PFSK-1 (cell line): ENCODE measurements around the gene FAF2.
A peak's percentile ranks its signal among the peaks of the same experiment; 100 is the strongest.

ENCODE experiments used
- FOXP2 ChIP-seq: optimal IDR thresholded peaks from 2 replicates; pipeline ENCODE3; 2011; ENCODE audit warnings: borderline replicate concordance, control low read depth, inconsistent platforms; ENCODE audit not compliant: insufficient read depth; ENCODE audit errors: extremely low read length, extremely low read depth
- POLR2AphosphoS5 ChIP-seq: IDR thresholded peaks from 2 replicates; pipeline ENCODE4 v1.6.1; 2012; ENCODE audit warnings: low read depth, mild to moderate bottlenecking, control low read depth, low read length, moderate library complexity
- REST ChIP-seq, 2 experiments: IDR thresholded peaks; 2 replicates each; pipeline versions ENCODE4 v1.6.1 to v1.8.0; 2011 to 2012; ENCODE audit warnings: low read depth in 2 of 2, low read length in 2 of 2, control low read depth in 1 of 2, inconsistent platforms in 1 of 2, mild to moderate bottlenecking in 1 of 2, moderate library complexity in 1 of 2; ENCODE audit not compliant: insufficient read depth in 1 of 2
- SIN3A ChIP-seq: IDR thresholded peaks from 2 replicates; pipeline ENCODE4 v1.6.1; 2012; ENCODE audit warnings: mild to moderate bottlenecking, low read length, moderate library complexity, borderline replicate concordance; ENCODE audit not compliant: insufficient read depth
- TAF1 ChIP-seq: IDR thresholded peaks from 2 replicates; pipeline ENCODE4 v1.6.1; 2012; ENCODE audit warnings: low read length, control low read depth, borderline replicate concordance; ENCODE audit not compliant: insufficient read depth

FAF2 gene

GRCh38 chr5:176427971-176428370 lies 20.2 kb upstream of the FAF2 start:
- TF ChIP-seq TAF1 = no peak
- TF ChIP-seq POLR2AphosphoS5 = no peak
- TF ChIP-seq FOXP2 = no peak
- no peak for TF ChIP-seq SIN3A
- no peak for TF ChIP-seq REST (IDR thresholded peaks at IDR 0.05; ENCODE audit: insufficient read depth in 1 of 2, low read depth in 2 of 2, low read length in 2 of 2)

DNA sequence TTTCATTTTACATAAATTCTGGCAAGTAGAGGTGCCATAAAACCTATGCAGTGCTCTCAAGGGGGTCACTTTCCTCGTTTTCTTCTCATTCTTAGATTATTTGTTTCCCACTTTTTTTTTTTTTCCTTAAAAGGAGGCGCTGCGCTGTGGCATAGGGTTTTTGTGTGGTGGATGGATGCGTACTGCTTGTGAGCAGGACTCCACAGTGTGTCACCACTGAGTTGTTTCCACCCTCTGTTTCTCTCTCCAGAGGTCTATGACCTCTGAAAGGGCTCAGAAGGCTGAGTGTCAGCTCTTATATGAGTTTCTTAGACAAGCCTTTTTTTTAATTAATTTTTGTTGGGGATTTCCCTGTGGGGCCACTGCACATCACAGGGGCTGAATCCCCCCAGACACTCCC lies 18.2 kb upstream of the FAF2 start:
- TF ChIP-seq FOXP2 (no peak), TAF1 (no peak), POLR2AphosphoS5 (no peak), SIN3A (no peak), REST (IDR thresholded peaks at IDR 0.05; ENCODE audit: insufficient read depth in 1 of 2, low read depth in 2 of 2, low read length in 2 of 2) (no peak)

DNA sequence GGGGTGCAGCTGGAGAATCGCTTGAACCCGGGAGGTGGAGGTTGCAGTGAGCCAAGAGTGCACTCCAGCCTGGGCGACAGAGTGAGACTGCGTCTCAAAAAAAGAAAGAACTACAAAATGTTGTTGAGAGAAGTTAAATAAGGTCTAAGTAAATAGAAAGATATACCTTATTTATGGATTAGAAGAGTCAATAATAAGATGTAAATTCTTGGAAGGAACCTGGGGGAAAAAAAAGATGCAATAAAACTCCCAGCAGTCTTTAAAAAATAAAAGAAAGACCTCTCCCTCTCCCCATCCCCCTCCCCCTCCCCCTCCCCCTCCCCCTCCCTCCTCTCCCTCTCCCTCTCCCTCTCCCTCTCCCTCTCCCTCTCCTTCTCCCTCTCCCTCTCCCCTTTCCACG lies 15.5 kb upstream of the FAF2 start:
- no peak for TF ChIP-seq POLR2AphosphoS5
- TF ChIP-seq TAF1 = no peak
- no peak for TF ChIP-seq REST (IDR thresholded peaks at IDR 0.05; ENCODE audit: insufficient read depth in 1 of 2, low read depth in 2 of 2, low read length in 2 of 2)

- TF ChIP-seq REST (IDR thresholded peaks at IDR 0.05; ENCODE audit: insufficient read depth in 1 of 2, low read depth in 2 of 2, low read length in 2 of 2) (no peak), SIN3A (no peak), POLR2AphosphoS5 (no peak), FOXP2 (no peak), TAF1 (no peak)
Measured at GRCh38 chr5:176436656-176437055, 11.5 kb upstream of the FAF2 start.

DNA sequence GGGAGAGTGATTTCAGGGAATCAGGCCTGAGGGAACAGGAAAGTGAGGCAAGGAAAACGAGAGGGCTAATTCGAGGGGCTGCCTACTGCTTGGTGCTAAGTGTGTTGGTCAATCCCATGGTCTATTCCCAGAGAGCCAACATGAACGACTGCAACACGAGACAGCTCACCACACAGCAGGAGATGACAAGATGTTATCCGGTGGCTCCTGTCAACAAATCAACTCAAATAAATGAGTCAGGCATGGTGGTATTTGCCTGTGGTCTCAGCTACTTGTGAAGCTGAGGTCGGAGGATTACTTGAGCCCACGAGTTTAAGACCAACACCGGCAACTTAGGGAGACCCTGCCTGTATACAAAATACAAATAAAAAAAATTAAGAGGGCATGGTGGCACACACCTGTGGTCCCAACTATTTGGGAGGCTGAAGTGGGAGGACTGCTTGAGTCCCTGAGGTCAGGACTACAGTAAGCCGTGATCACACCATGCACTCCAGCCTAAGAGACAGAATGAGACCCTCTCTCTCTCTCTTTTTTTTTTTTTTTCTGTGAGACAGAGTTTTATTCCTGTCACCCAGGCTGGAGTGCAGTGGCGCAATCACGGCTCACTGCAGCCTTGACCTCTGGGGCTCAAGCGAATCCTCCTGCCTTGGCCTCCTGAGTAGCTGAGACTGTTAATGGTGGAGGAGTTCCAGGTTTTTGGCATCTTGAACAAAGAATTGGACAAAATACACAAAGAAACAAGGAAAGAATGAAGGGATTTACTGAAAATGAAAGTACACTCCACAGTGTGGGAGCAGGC lies 9.0 kb upstream of the FAF2 start:
- TF ChIP-seq POLR2AphosphoS5 (no peak), FOXP2 (peak; percentile 61), SIN3A (no peak), TAF1 (0 out of 2 replicates have a peak, but pooled peaks have one; percentile 15), REST (IDR thresholded peaks at IDR 0.05; ENCODE audit: insufficient read depth in 1 of 2, low read depth in 2 of 2, low read length in 2 of 2) (no peak)
